Adrenal gland (tissue), 5 donors: Measurements from ENCODE around the gene DSCAML1.

Experiments used
- CTCF ChIP-seq, 6 experiments: fragments of 450-650 bp in 4 of 6; fragments of 200-600 bp in 2 of 6; sonication (generic) in 1 of 6; IDR thresholded peaks; 1 replicate in 5 of 6; 2 replicates in 1 of 6; pipeline versions ENCODE4 v1.5.1 to v1.8.0; 2016 to 2021; ENCODE audit warnings: antibody characterized with exemption in 6 of 6, mild to moderate bottlenecking in 2 of 6, moderate library complexity in 1 of 6
- POLR2A ChIP-seq, 2 donors: fragments of 450-650 bp; IDR thresholded peaks; one replicate each; pipeline ENCODE4 v1.6.1; 2017; ENCODE audit warnings: antibody characterized with exemption in 2 of 2, mild to moderate bottlenecking in 2 of 2, moderate library complexity in 1 of 2
- donor health status: DM: no; HTN: no; CAD: no.

DNA sequence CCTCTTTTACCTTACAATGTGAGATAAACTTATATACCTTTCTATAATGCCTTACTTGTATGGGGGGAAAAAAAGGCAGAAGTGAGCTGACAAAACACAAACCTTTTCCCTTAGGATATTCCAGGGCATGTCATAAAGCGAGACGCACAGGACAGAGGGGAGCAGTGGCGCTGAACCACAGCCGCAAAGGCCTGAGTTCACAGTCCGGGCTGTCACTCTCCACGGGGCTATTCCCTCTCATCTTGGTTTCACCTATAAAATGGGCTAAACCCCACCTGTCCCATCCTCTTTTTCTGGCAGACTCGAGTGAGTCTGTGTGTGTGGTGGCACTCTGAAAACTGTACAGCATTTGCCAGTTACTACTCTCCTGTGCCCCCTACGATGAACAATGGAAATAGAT, 41.9 kb upstream of the DSCAML1 start:
- TF ChIP-seq POLR2A (IDR thresholded peaks at IDR 0.05) (no peak), CTCF (IDR thresholded peaks at IDR 0.05) (no peak)
